OCI-LY7 (cell line): ENCODE results near the gene ZNF763. TPM values are rescaled to one million over a fixed set of nuclear protein-coding genes. Genes with fewer than 3 reads are reported as not detected.

Source experiments
- BruUV-seq: library from RNA; stranded (reverse); fragments of 400-500 nt; replicated peaks from 2 replicates; lab custom pipeline; 2021; lab: Mats Ljungman, UMichigan
- CTCF ChIA-PET: fragments of 300-600 bp; sonication (Branson Sonifier 250); formaldehyde crosslinking; loops from one replicate; lab custom pipeline; 2022; ENCODE audit warnings: antibody characterized with exemption; ENCODE audit not compliant: unreplicated experiment; lab: Charles Lee
- POLR2A ChIA-PET: fragments of 300-600 bp; sonication (Branson Sonifier 250); formaldehyde crosslinking; loops from one replicate; lab custom pipeline; 2022; ENCODE audit warnings: antibody characterized with exemption; lab: Charles Lee
- DNase-seq: peaks from one replicate; pipeline ENCODE4 v3.0.0-alpha.2; 2015; ENCODE audit warnings: low spot score
- H2AFZ ChIP-seq: fragments of 200-600 bp; sonication (generic), shearing (Covaris generic); 2 replicates; pipeline ENCODE4 v1.6.1; 2014; ENCODE audit warnings: mild to moderate bottlenecking, antibody characterized with exemption, low read length, moderate library complexity
- H3K27ac ChIP-seq: fragments of 200-600 bp; sonication (generic); 2 replicates; pipeline ENCODE4 v1.5.1; 2014; ENCODE audit warnings: mixed run types, low read depth, mild to moderate bottlenecking, moderate library complexity, low read length, inconsistent platforms; ENCODE audit not compliant: poor library complexity, severe bottlenecking
- H3K36me3 ChIP-seq: fragments of 200-600 bp; sonication (generic); 2 replicates; pipeline ENCODE4 v1.6.1; 2014; ENCODE audit warnings: mild to moderate bottlenecking, antibody characterized with exemption, low read length, moderate library complexity, mixed read lengths; ENCODE audit not compliant: insufficient read depth
- H3K4me1 ChIP-seq: fragments of 200-600 bp; sonication (generic); 2 replicates; pipeline ENCODE4 v1.5.1; 2014; ENCODE audit warnings: mild to moderate bottlenecking, low read length; ENCODE audit not compliant: insufficient read depth, poor library complexity, severe bottlenecking
- H3K4me2 ChIP-seq: fragments of 200-600 bp; sonication (generic); 2 replicates; pipeline ENCODE4 v1.6.1; 2014; ENCODE audit warnings: mild to moderate bottlenecking, low read length
- H3K4me3 ChIP-seq: fragments of 200-600 bp; sonication (generic); 2 replicates; pipeline ENCODE4 v1.5.1; 2014; ENCODE audit warnings: mild to moderate bottlenecking, low read depth, low read length; ENCODE audit not compliant: poor library complexity, severe bottlenecking
- H3K79me2 ChIP-seq: fragments of 200-600 bp; sonication (generic); 2 replicates; pipeline ENCODE4 v1.6.1; 2016; ENCODE audit warnings: low read depth, mild to moderate bottlenecking, low read length, moderate library complexity, mixed read lengths; ENCODE audit not compliant: insufficient read depth
- H3K9me2 ChIP-seq: fragments of 200-600 bp; sonication (generic); 2 replicates; pipeline ENCODE4 v1.6.1; 2016; ENCODE audit warnings: mild to moderate bottlenecking, low read length, mixed read lengths; ENCODE audit not compliant: insufficient read depth
- H3K9me3 ChIP-seq: fragments of 200-600 bp; sonication (generic); 2 replicates; pipeline ENCODE4 v1.6.1; 2014; ENCODE audit warnings: mild to moderate bottlenecking, mixed run types, low read length, mixed read lengths
- H4K20me1 ChIP-seq: fragments of 200-600 bp; sonication (generic); 2 replicates; pipeline ENCODE4 v1.6.1; 2014; ENCODE audit warnings: mild to moderate bottlenecking, antibody characterized with exemption, low read length, moderate library complexity, mixed read lengths; ENCODE audit not compliant: insufficient read depth
- EZH2phosphoT487 ChIP-seq: fragments of 200-600 bp; sonication (generic); IDR thresholded peaks from 2 replicates; pipeline ENCODE4 v1.6.1; 2018; ENCODE audit warnings: low read depth, borderline replicate concordance, mild to moderate bottlenecking, mixed run types, antibody characterized with exemption, low read length, moderate library complexity, mixed read lengths
- intact Hi-C: fragments of 100-400 bp; cut with micrococcal nuclease; formaldehyde crosslinking; loops from one replicate; pipeline ENCODE4 v1.10.0; 2022; ENCODE audit not compliant: unreplicated experiment
- total RNA-seq, 2 experiments: library from RNA; depleted of rRNA in 1 of 2; stranded (reverse); fragments of >200 nt in 1 of 2; shearing (Covaris generic) in 1 of 2; gene quantifications; 2 replicates each; pipeline ENCODE4 v1.2.3, GENCODE V29; 2014 to 2022
- TF ChIP-seq, protein P1 (sequence below): fragments of 200-600 bp; sonication (generic); conservative IDR thresholded peaks from 2 replicates; pipeline ENCODE4 v1.5.1; 2014; ENCODE audit warnings: mild to moderate bottlenecking, antibody characterized with exemption, low read length, moderate library complexity, mixed read lengths

Gene ZNF763
- total RNA-seq, 2 experiments from 2014 or later = 2.7 to 6.2 TPM

DNA sequence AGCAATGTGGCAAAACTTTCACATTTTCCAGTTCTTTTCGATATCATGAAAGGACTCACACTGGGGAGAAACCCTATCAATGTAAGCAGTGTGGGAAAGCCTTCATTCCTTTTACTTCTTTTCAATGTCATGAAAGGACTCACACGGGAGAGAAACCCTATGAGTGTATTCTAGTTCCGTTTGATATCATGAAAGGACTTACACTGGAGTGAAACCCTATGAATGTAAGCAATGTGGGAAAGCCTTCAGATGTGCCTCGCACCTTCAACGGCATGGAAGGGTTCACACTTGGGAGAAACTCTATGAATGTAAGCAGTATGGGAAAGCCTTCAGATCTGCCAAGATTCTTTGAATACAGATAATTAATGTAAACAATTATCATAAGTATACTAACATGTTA lies 14.5 kb upstream of the ZNF763 start:
- no TSS peak for BruUV-seq

DNA sequence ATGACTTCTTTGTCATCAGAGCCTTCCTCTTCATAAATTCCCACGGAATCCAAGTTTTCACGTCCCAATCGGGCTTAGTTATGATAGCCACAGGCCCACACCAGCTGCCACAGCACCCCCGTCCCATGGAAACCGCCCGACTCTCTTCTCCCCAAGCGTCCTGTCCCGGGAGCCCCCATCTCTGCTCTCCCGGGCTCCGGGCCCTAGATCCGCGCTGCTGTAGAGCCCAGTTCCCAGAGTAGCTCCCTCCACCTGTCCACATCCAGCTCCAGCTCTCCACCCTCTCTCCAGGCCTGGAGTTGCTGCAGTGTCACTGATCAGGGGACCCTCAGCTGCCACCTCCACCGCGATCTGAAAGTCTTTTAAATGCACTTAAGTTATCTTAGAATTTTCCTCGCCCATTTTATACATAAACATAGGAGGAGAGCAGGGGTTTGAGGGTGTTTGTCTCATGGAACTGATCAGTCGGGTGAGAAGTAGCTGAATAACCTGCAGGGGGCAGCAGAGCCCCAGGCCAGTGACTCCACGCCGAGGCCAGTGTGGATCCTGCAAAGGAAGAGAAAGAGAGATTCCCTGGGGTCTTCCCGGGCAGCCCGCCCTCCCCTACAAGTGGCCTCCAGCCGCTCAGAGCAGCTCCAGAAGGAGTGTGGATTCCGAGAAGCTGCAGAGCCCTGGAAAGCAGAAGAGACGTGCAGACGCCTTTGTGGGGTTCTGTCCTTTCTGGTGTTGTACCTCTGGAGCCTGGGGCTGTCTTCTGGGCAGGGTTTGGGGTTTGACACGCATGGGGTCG lies 1.1 kb upstream of the ZNF763 start:
- Histone ChIP-seq H3K4me3 (peak overlapping the region; percentile 85), H3K4me2 (peak overlapping the region; percentile 83)

More for the DNA sequence above, 14.5 kb upstream of the ZNF763 start:
- Histone ChIP-seq H4K20me1 (no peaks in the 10 kb centered on the region), H3K9me3 (peaks cover 45% of the 10 kb centered on the region), H3K79me2 (no peaks in the 10 kb centered on the region), H3K36me3 (peaks cover 71% of the 10 kb centered on the region), H3K27ac (no peak overlapping the region), H3K4me1 (no peaks in the 10 kb centered on the region), H3K4me2 (no peak overlapping the region), H3K4me3 (no peak overlapping the region), H2AFZ (no peak overlapping the region), H3K9me2 (no peaks in the 10 kb centered on the region)
- intact Hi-C loops = no loop called here
- POLR2A ChIA-PET = interaction anchor here (0.7 kb wide), 1 partner anchor 1546 kb away, joined by 4 read pairs; no protein-coding TSS in a partner anchor
- no peak for DNase-seq
- TF ChIP-seq, protein P1, sequence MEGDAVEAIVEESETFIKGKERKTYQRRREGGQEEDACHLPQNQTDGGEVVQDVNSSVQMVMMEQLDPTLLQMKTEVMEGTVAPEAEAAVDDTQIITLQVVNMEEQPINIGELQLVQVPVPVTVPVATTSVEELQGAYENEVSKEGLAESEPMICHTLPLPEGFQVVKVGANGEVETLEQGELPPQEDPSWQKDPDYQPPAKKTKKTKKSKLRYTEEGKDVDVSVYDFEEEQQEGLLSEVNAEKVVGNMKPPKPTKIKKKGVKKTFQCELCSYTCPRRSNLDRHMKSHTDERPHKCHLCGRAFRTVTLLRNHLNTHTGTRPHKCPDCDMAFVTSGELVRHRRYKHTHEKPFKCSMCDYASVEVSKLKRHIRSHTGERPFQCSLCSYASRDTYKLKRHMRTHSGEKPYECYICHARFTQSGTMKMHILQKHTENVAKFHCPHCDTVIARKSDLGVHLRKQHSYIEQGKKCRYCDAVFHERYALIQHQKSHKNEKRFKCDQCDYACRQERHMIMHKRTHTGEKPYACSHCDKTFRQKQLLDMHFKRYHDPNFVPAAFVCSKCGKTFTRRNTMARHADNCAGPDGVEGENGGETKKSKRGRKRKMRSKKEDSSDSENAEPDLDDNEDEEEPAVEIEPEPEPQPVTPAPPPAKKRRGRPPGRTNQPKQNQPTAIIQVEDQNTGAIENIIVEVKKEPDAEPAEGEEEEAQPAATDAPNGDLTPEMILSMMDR = no peak
- TF ChIP-seq EZH2phosphoT487 = no peak
- CTCF ChIA-PET = no interaction called here

More for the DNA sequence above, 1.1 kb upstream of the ZNF763 start:
- Histone ChIP-seq H2AFZ (peak overlapping the region; percentile 78), H4K20me1 (no peaks in the 10 kb centered on the region), H3K27ac (peak overlapping the region; percentile 63), H3K79me2 (no peaks in the 10 kb centered on the region), H3K9me2 (no peaks in the 10 kb centered on the region), H3K9me3 (no peaks in the 10 kb centered on the region), H3K36me3 (no peaks in the 10 kb centered on the region), H3K4me1 (peaks cover 13% of the 10 kb centered on the region)
- no TSS peak for BruUV-seq
- POLR2A ChIA-PET = interaction anchor here (0.5 to 1.2 kb wide), 3 partner anchors 17 to 177 kb away, joined by 3 to 5 read pairs (median 3); partner anchors contain the start of gene ZNF878
- intact Hi-C loops = loop anchor here (1.0 to 2.0 kb wide), 4 partner anchors 26 to 178 kb away; no protein-coding TSS in a partner anchor
- CTCF ChIA-PET = interaction anchor here (0.7 to 0.8 kb wide), 3 partner anchors 29 to 178 kb away, joined by 3 to 5 read pairs (median 4); no protein-coding TSS in a partner anchor
- peak; percentile 85 for DNase-seq
- TF ChIP-seq, protein P1 = peak; percentile 90
- no peak for TF ChIP-seq EZH2phosphoT487
